Ishikawa (cell line): ENCODE data around the gene CHN1.

Source experiments
- CEBPB ChIP-seq: IDR thresholded peaks from 2 replicates; pipeline ENCODE4 v1.6.1; 2012
- CREB1 ChIP-seq: IDR thresholded peaks from 2 replicates; pipeline ENCODE4 v1.6.1; 2012; ENCODE audit warnings: low read depth
- EP300 ChIP-seq: IDR thresholded peaks from 2 replicates; pipeline ENCODE4 v1.6.1; 2012; ENCODE audit warnings: borderline replicate concordance
- RAD21 ChIP-seq: IDR thresholded peaks from 2 replicates; pipeline ENCODE4 v1.6.1; 2012; ENCODE audit warnings: low read depth
- TAF1 ChIP-seq: IDR thresholded peaks from 2 replicates; pipeline ENCODE4 v1.6.1; 2012; ENCODE audit warnings: low read depth, mild to moderate bottlenecking
- TF ChIP-seq, protein P1 (sequence below): IDR thresholded peaks from 2 replicates; pipeline ENCODE4 v1.6.1; 2012; ENCODE audit warnings: low read depth, mild to moderate bottlenecking
- TF ChIP-seq, protein P2 (sequence below): IDR thresholded peaks from 2 replicates; pipeline ENCODE4 v1.6.1; 2012

DNA sequence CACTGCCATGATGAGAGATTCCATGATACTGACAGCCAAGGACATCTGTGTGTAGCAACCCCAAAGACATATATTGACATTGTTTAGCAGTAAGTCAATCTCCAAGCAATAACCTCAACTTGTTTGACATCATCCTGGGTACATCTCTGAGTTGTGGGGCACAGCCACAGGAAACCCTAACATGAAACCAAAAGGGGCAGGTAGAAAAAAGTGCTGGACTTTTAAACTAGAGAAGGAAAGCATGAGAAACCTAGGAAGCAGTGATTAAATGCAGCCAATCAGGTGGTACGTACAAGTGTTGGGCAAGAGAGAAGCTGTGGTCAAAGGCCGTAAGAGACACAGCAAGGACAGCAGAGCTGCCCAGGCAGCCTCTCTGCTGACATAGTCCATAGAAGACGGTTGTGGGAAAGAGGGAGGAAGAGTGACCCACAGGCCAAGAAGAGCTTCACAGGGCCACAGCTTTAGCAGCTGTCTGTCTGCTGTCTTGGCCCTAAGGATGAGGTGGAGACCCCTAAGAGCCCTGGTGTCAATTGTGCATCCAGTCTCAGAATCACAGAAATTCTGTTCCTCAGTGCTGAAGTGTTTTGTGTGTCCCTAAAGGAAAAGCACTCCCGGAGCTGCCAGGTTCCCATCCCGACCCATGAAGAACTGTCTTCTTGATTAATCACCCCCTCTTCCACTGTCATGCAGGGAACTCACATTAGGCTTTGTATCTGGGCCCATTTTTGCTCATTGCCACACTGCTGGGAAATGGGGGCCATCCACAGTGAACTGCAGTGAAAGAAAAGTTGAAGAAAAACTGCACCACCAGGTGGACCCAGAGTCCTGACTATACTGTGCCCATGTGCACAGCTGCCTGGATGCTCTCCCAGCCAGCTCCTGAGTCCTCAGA lies 25.4 kb upstream of the CHN1 start:
- TF ChIP-seq CREB1: no peak
- TF ChIP-seq RAD21: peak; percentile 64
- no peak for TF ChIP-seq CEBPB
- TF ChIP-seq EP300: no peak
- TF ChIP-seq, protein P1, sequence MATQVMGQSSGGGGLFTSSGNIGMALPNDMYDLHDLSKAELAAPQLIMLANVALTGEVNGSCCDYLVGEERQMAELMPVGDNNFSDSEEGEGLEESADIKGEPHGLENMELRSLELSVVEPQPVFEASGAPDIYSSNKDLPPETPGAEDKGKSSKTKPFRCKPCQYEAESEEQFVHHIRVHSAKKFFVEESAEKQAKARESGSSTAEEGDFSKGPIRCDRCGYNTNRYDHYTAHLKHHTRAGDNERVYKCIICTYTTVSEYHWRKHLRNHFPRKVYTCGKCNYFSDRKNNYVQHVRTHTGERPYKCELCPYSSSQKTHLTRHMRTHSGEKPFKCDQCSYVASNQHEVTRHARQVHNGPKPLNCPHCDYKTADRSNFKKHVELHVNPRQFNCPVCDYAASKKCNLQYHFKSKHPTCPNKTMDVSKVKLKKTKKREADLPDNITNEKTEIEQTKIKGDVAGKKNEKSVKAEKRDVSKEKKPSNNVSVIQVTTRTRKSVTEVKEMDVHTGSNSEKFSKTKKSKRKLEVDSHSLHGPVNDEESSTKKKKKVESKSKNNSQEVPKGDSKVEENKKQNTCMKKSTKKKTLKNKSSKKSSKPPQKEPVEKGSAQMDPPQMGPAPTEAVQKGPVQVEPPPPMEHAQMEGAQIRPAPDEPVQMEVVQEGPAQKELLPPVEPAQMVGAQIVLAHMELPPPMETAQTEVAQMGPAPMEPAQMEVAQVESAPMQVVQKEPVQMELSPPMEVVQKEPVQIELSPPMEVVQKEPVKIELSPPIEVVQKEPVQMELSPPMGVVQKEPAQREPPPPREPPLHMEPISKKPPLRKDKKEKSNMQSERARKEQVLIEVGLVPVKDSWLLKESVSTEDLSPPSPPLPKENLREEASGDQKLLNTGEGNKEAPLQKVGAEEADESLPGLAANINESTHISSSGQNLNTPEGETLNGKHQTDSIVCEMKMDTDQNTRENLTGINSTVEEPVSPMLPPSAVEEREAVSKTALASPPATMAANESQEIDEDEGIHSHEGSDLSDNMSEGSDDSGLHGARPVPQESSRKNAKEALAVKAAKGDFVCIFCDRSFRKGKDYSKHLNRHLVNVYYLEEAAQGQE: no peak
- no peak for TF ChIP-seq TAF1
- TF ChIP-seq, protein P2, sequence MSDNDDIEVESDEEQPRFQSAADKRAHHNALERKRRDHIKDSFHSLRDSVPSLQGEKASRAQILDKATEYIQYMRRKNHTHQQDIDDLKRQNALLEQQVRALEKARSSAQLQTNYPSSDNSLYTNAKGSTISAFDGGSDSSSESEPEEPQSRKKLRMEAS: no peak
